Fibroblast of the aortic adventitia (primary cell): ENCODE results near the gene RYR3. TPM values are rescaled to one million over a fixed set of nuclear protein-coding genes. Genes with fewer than 3 reads are reported as not detected.
A peak's percentile ranks its signal among the peaks of the same experiment; 100 is the strongest.

Source experiments
- DNase-seq: peaks from one replicate; pipeline ENCODE4 v3.0.0-alpha.2; 2010; ENCODE audit warnings: low read depth
- H3K4me3 ChIP-seq: 2 replicates; pipeline ENCODE4 v1.5.1; 2011; ENCODE audit warnings: low read depth, mild to moderate bottlenecking, control low read depth, low read length, moderate library complexity
- total RNA-seq: library from RNA; depleted of rRNA; stranded (reverse); fragments of >200 nt; gene quantifications from 2 replicates; pipeline ENCODE4 v1.2.3, GENCODE V29; 2012; ENCODE audit warnings: low replicate concordance
- TF ChIP-seq, protein P1 (sequence below): IDR thresholded peaks from 2 replicates; pipeline ENCODE4 v1.5.1; 2011; ENCODE audit warnings: mild to moderate bottlenecking, low read length, control low read depth, inconsistent platforms; ENCODE audit not compliant: insufficient read depth

The RYR3 gene
- total RNA-seq, 1 donor = not detected

DNA sequence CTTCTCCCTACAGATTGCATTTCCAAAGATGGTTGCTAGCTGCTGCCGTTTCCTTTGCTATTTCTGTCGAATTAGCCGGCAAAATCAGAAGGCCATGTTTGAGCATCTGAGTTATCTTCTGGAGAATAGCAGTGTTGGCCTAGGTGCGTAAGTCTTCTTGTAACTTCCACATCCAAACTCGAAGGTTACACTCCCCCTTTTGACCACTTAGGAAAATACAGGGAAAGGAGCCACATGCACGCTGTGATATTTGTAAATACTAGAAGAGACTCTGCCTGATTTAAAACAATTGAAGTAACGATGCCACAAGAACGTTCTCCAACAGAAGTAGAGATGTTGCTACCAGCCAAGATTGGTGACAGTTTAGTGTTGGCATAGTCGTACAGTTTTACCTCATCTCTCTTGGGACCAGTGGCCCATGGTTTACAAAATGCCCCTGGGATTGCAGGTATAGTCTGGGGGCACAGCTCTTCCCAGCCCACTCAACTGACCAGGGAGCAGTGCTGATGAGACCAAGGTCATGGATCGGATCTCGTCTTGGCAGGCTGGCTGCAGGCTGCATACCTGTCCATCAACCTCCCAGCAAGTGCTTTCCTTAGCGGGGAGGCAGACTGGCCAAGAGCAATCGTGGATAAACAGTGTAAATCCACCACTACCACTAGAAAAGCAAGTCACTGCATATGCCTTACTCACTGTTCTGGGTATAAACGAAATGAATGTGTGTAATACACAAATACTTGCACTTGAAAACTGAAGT, 389.1 kb downstream of the RYR3 start:
- TF ChIP-seq, protein P1, sequence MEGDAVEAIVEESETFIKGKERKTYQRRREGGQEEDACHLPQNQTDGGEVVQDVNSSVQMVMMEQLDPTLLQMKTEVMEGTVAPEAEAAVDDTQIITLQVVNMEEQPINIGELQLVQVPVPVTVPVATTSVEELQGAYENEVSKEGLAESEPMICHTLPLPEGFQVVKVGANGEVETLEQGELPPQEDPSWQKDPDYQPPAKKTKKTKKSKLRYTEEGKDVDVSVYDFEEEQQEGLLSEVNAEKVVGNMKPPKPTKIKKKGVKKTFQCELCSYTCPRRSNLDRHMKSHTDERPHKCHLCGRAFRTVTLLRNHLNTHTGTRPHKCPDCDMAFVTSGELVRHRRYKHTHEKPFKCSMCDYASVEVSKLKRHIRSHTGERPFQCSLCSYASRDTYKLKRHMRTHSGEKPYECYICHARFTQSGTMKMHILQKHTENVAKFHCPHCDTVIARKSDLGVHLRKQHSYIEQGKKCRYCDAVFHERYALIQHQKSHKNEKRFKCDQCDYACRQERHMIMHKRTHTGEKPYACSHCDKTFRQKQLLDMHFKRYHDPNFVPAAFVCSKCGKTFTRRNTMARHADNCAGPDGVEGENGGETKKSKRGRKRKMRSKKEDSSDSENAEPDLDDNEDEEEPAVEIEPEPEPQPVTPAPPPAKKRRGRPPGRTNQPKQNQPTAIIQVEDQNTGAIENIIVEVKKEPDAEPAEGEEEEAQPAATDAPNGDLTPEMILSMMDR = peak; percentile 27
- peak; percentile 12 for DNase-seq
- H3K4me3 ChIP-seq = no peak overlapping the region

DNA sequence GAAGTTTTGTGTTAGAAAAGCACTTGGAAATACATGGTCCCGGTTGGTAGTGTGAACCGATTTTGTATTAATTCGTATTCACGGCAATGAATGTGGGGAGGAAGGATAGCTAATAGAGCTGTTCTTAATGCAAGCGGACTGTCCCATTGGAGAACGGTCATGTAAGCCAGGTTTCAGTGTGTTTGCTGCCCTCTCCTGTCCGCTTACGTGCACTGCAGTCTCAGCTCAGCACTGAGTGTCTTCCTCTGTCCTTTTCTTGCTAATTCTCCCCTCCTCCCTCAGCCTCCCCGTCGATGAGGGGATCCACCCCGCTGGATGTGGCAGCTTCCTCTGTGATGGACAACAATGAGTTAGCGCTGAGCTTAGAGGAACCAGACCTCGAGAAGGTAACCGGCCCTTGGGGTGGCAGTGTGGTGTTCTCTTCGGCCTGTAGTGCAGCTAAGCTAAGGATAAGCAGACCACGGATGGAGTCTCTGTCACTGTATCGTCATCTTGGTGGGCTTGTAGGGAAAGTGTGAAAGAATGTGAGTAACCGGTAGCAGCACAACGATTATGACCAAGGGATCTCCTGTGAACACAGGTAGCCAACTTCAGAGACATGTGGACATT, 390.0 kb downstream of the RYR3 start:
- peak; percentile 83 for DNase-seq
- H3K4me3 ChIP-seq = no peak overlapping the region
- TF ChIP-seq, protein P1 = peak; percentile 98

- H3K4me3 ChIP-seq = no peak overlapping the region
- DNase-seq = no peak
- TF ChIP-seq, protein P1 = no peak
These were observed 390.5 kb downstream of the RYR3 start for GRCh38 chr15:33701304-33701696.

DNA sequence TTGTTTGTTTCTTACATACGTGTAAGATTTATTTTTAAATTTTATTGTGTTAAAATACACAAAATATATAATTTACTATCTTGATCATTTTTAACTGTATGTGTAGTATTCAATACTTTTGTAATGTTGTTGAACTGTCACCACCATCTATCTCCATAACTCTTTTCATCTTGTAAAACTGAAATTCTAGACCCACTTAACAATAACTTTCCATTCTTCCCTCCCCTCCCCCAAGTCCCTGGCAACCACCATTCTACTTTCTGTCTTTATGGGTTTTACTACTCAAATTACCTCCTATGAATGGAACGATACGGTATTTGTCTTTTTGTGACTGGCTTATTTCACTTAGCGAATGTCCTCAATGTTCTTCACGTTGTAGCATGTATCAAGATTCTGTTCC, 395.4 kb downstream of the RYR3 start:
- TF ChIP-seq, protein P1 = no peak
- no peak for DNase-seq
- no peak overlapping the region for H3K4me3 ChIP-seq

DNA sequence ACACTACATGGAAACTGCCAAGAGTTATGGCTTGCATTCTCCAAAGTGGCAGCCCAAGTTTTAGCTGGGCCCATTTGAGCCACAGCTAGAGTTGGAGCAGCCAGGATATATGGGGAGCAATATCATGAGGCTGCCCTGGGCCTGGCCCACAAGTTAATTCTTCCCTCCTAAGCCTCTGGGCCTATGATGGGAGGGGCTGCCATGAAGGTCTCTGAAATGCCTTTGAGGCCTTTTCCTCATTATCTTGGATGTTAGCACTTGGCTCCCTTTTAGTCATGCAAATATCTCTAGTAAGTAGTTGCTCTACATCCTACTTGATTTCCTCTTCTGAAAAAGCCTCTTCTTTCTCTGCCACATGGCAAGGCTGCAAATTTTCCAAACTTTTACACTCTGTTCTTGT, 400.0 kb downstream of the RYR3 start:
- no peak overlapping the region for H3K4me3 ChIP-seq
- TF ChIP-seq, protein P1 = no peak
- no peak for DNase-seq

- no peak for DNase-seq
- H3K4me3 ChIP-seq = no peak overlapping the region
- TF ChIP-seq, protein P1 = no peak
These were observed 405.3 kb downstream of the RYR3 start for GRCh38 chr15:33716025-33716424.
